Coronary artery (tissue), 2 donors: ENCODE data around the gene KIF5B.

Experiments used
- DNase-seq: peaks from one replicate; pipeline ENCODE4 v3.0.0-alpha.2; 2017; ENCODE audit warnings: low spot score
- H3K27ac ChIP-seq, 2 donors: fragments of 200-600 bp; sonication (generic); one replicate each; pipeline ENCODE4 v1.5.1; 2016 to 2019
- H3K4me3 ChIP-seq: fragments of 200-600 bp; sonication (generic); 2 replicates; pipeline ENCODE4 v1.5.1; 2016; ENCODE audit warnings: mild to moderate bottlenecking, moderate library complexity
- CTCF ChIP-seq: fragments of 200-600 bp; sonication (generic); IDR thresholded peaks from one replicate; pipeline ENCODE4 v1.5.1; 2019; ENCODE audit warnings: antibody characterized with exemption

Gene KIF5B

GRCh38 chr10:32095116-32095733 is 39.0 kb upstream of the KIF5B start:
- no peak overlapping the region for H3K4me3 ChIP-seq
- no peak for DNase-seq
- no peak overlapping the region for H3K27ac ChIP-seq
- TF ChIP-seq CTCF: no peak

GRCh38 chr10:32093650-32094049 is 37.4 kb upstream of the KIF5B start:
- no peak for DNase-seq
- no peak for TF ChIP-seq CTCF

GRCh38 chr10:32091046-32091445 is 34.8 kb upstream of the KIF5B start:
- DNase-seq: no peak
- H3K4me3 ChIP-seq: no peak overlapping the region
- TF ChIP-seq CTCF: no peak
- H3K27ac ChIP-seq: no peak overlapping the region

More at GRCh38 chr10:32093650-32094049, 37.4 kb upstream of the KIF5B start:
- no peak overlapping the region for H3K4me3 ChIP-seq
- no peak overlapping the region for H3K27ac ChIP-seq

GRCh38 chr10:32084185-32084851 is 28.1 kb upstream of the KIF5B start:
- no peak for DNase-seq

GRCh38 chr10:32077896-32078485 is 21.8 kb upstream of the KIF5B start:
- Histone ChIP-seq H3K27ac (no peak overlapping the region), H3K4me3 (no peak overlapping the region)
- TF ChIP-seq CTCF: no peak
- DNase-seq: no peak

More at GRCh38 chr10:32084185-32084851, 28.1 kb upstream of the KIF5B start:
- H3K4me3 ChIP-seq: no peak overlapping the region
- TF ChIP-seq CTCF: no peak
- no peak overlapping the region for H3K27ac ChIP-seq

- TF ChIP-seq CTCF: no peak
- no peak for DNase-seq
- H3K27ac ChIP-seq: no peak overlapping the region
- H3K4me3 ChIP-seq: no peak overlapping the region
Measured at GRCh38 chr10:32073659-32074058, 17.4 kb upstream of the KIF5B start.

GRCh38 chr10:32073128-32073527 is 16.9 kb upstream of the KIF5B start:
- Histone ChIP-seq H3K4me3 (no peak overlapping the region), H3K27ac (no peak overlapping the region)
- TF ChIP-seq CTCF: no peak
- no peak for DNase-seq
